Measurements from ENCODE around the gene SYNRG. TPM values are rescaled to one million over a fixed set of nuclear protein-coding genes. Genes with fewer than 3 reads are reported as not detected.

The SYNRG gene
- total RNA-seq, 3 donors from 2014 or later (not counting 1 experiment from before 2014, with no cell fraction given): 82.1 to 137 (median 88.2) TPM

GRCh38 chr17:37494971-37495370 lies 114.2 kb downstream of the SYNRG start:
- Mint-ChIP-seq H3K36me3 (no peaks in the 10 kb centered on the region), H3K27ac (no peak overlapping the region), H3K4me1 (peaks cover 14 to 20% of the 10 kb centered on the region in 2 donors), H3K9me3 (no peaks in the 10 kb centered on the region), H3K4me3 (no peak overlapping the region), H3K27me3 (ENCODE audit: low read depth in 2 of 2) (no peaks in the 10 kb centered on the region)
- TF ChIP-seq CTCF (IDR thresholded peaks at IDR 0.05): no peak
- peaks cover 11% of the 10 kb centered on the region for H3K4me1 ChIP-seq (ENCODE audit: control insufficient read depth, insufficient read depth, low read length)
- no peak for ATAC-seq
- H3K4me3 ChIP-seq (ENCODE audit: low read length): no peak overlapping the region
- DNase-seq: no peak
- no peaks in the 10 kb centered on the region for H3K27me3 ChIP-seq (ENCODE audit: control insufficient read depth, insufficient read depth, low read length)
- H3K27ac ChIP-seq (ENCODE audit: low read length): no peak overlapping the region
- no peaks in the 10 kb centered on the region for H3K9me3 ChIP-seq (ENCODE audit: control insufficient read depth, insufficient read depth, low read length)
- intact Hi-C loops (cut with micrococcal nuclease): no loop called here
- 88% methylated on average over 8 of the region's 8 CpGs for WGBS (ENCODE audit: insufficient coverage)
- H3K36me3 ChIP-seq (ENCODE audit: control insufficient read depth, insufficient read depth, low read length): no peaks in the 10 kb centered on the region

GRCh38 chr17:37494401-37494831 lies 114.8 kb downstream of the SYNRG start:
- no peak overlapping the region for H3K27ac ChIP-seq (ENCODE audit: low read length)
- peaks cover 15 to 20% of the 10 kb centered on the region in 2 donors for H3K4me1 Mint-ChIP-seq
- WGBS (ENCODE audit: insufficient coverage): 95% methylated on average over 3 of the region's 3 CpGs

GRCh38 chr17:37493249-37494027 lies 115.8 kb downstream of the SYNRG start:
- intact Hi-C loops (cut with micrococcal nuclease): no loop called here

More at GRCh38 chr17:37494401-37494831, 114.8 kb downstream of the SYNRG start:
- Mint-ChIP-seq H3K27me3 (ENCODE audit: low read depth in 2 of 2) (no peaks in the 10 kb centered on the region), H3K9me3 (no peaks in the 10 kb centered on the region), H3K36me3 (no peaks in the 10 kb centered on the region), H3K4me3 (no peak overlapping the region), H3K27ac (no peak overlapping the region)
- Histone ChIP-seq H3K4me1 (ENCODE audit: control insufficient read depth, insufficient read depth, low read length) (peaks cover 11% of the 10 kb centered on the region), H3K4me3 (ENCODE audit: low read length) (no peak overlapping the region), H3K36me3 (ENCODE audit: control insufficient read depth, insufficient read depth, low read length) (no peaks in the 10 kb centered on the region), H3K27me3 (ENCODE audit: control insufficient read depth, insufficient read depth, low read length) (no peaks in the 10 kb centered on the region), H3K9me3 (ENCODE audit: control insufficient read depth, insufficient read depth, low read length) (no peaks in the 10 kb centered on the region)
- intact Hi-C loops (cut with micrococcal nuclease): no loop called here
- TF ChIP-seq CTCF (IDR thresholded peaks at IDR 0.05): no peak
- ATAC-seq (no peak), DNase-seq (no peak)

More at GRCh38 chr17:37493249-37494027, 115.8 kb downstream of the SYNRG start:
- Histone ChIP-seq H3K9me3 (ENCODE audit: control insufficient read depth, insufficient read depth, low read length) (no peaks in the 10 kb centered on the region), H3K27me3 (ENCODE audit: control insufficient read depth, insufficient read depth, low read length) (no peaks in the 10 kb centered on the region), H3K36me3 (ENCODE audit: control insufficient read depth, insufficient read depth, low read length) (no peaks in the 10 kb centered on the region), H3K4me3 (ENCODE audit: low read length) (no peak overlapping the region), H3K27ac (ENCODE audit: low read length) (no peak overlapping the region), H3K4me1 (ENCODE audit: control insufficient read depth, insufficient read depth, low read length) (peaks cover 20% of the 10 kb centered on the region)
- 90% methylated on average over 2 of the region's 2 CpGs for WGBS (ENCODE audit: insufficient coverage)
- no peaks in the 10 kb centered on the region for H3K27me3 Mint-ChIP-seq (ENCODE audit: low read depth in 2 of 2)
- H3K9me3 Mint-ChIP-seq: no peaks in the 10 kb centered on the region
- H3K4me1 Mint-ChIP-seq: peaks cover 20 to 24% of the 10 kb centered on the region in 2 donors
- TF ChIP-seq CTCF (IDR thresholded peaks at IDR 0.05): no peak
- no peaks in the 10 kb centered on the region for H3K36me3 Mint-ChIP-seq
- ATAC-seq: no peak
- H3K4me3 Mint-ChIP-seq: no peak overlapping the region
- H3K27ac Mint-ChIP-seq: no peak overlapping the region
- DNase-seq: no peak
